Eye (tissue), 1 donor: ENCODE results near the gene CNOT2.
"Not testable (repeated sequence)": the region's sequence is repeated elsewhere in the genome, so short reads cannot be mapped to it uniquely, and the experiment has no call there.

Experiments used
- DNase-seq: peaks from one replicate; pipeline ENCODE4 v3.0.0-alpha.2; 2015

CNOT2 gene

DNA sequence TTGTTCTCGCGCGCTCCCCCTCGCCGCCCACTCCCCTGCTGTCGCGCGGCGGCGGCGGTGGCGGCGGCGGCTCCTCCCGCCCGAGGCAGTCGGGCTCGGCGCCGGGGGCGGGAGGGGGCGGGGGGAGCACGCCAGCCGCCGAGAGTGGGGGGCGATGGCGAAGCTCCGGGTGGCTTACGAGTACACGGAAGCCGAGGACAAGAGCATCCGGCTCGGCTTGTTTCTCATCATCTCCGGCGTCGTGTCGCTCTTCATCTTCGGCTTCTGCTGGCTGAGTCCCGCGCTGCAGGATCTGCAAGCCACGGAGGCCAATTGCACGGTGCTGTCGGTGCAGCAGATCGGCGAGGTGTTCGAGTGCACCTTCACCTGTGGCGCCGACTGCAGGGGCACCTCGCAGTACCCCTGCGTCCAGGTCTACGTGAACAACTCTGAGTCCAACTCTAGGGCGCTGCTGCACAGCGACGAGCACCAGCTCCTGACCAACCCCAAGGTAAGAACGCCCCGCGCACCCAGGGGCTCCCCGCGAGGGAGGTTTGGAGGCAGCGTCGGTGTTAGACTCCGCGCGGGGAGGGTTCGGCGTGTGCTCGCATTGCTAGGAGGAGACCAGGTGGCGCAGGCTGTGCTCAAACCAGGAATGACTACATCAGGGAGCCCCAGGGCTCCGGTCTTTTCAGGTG is 123.5 kb downstream of the CNOT2 start:
- peak; percentile 84 for DNase-seq

- peak; percentile 81 for DNase-seq
These were observed 124.3 kb downstream of the CNOT2 start for GRCh38 chr12:70367258-70368141.

DNA sequence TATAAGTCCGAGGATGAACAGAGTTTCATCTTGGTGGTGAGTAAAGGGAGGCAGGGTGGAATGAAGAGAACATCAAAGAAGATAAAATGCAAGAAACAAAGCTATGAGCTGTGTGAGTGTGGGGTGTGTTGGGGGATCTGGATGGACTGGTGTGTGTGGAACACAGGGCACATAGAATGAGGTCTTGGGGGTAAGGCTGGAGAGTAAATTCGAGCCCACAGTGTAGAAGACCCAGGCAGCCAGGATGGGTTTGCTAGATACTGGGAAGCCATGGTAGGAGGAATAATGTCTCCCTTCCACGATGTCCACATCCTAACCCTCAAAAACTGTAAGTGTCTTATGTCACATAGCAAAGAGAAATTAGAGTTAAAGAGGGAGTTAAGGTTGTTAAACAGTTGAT is 129.6 kb downstream of the CNOT2 start:
- DNase-seq, result no peak

DNA sequence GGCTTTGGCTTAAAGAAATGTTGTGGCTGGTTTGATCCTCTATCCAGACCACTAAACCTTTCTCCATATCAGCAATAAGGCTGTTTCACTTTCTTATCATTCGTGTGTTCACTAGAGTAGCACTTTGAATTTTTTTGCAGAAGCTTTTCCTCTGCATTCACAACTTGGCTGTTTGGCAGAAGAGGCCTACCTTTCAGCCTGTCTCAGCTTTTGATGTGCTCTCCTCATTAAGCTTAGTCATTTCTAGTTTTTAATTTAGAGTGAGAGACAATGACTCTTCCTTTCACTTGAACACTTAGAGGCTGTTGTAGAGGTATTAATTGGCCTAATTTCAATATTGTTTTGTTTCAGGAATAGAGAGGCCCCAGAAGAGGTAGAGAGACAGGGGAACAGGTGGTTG is 136.6 kb downstream of the CNOT2 start:
- no peak for DNase-seq

GRCh38 chr12:70383484-70383883 is 140.3 kb downstream of the CNOT2 start:
- DNase-seq, result no peak

GRCh38 chr12:70383886-70384285 is 140.7 kb downstream of the CNOT2 start:
- DNase-seq, result no peak

- DNase-seq, result no peak
These were observed 143.5 kb downstream of the CNOT2 start for GRCh38 chr12:70386771-70387170.

DNA sequence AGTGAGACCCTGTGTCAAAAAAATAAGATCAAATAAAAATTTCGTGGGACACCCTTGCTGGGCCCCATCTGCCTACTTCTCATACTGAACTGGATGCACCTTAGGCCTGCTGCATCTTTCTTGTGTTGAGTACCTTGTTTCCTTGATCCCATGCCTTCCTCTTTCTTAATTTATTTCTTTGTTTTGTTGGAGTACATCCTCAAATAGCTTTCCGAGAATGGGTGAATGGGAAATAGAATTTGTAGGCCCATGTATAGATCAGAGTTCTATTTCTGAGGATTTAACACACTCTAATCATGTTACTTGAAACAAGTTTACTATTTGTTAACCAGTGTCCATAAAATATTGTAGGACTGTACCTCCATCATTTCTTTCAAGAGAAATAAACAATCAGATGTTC is 146.4 kb downstream of the CNOT2 start:
- no peak for DNase-seq

DNA sequence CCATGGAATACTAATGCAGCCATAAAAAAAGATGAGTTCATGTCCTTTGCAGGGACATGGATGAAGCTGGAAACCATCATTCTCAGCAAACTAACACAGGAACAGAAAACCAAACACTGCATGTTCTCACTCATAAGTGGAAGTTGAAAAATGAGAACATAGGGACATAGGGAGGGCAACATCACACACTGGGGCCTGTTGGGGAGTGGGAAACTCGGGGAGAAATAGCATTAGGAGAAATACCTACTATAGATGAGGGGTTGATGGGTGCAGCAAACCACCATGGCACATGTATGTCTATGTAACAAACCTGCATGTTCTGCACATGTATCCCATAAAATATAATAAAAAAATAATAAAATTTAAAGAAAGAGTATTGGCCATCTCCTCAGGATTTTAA is 149.4 kb downstream of the CNOT2 start:
- DNase-seq, result not testable (repeated sequence)

DNA sequence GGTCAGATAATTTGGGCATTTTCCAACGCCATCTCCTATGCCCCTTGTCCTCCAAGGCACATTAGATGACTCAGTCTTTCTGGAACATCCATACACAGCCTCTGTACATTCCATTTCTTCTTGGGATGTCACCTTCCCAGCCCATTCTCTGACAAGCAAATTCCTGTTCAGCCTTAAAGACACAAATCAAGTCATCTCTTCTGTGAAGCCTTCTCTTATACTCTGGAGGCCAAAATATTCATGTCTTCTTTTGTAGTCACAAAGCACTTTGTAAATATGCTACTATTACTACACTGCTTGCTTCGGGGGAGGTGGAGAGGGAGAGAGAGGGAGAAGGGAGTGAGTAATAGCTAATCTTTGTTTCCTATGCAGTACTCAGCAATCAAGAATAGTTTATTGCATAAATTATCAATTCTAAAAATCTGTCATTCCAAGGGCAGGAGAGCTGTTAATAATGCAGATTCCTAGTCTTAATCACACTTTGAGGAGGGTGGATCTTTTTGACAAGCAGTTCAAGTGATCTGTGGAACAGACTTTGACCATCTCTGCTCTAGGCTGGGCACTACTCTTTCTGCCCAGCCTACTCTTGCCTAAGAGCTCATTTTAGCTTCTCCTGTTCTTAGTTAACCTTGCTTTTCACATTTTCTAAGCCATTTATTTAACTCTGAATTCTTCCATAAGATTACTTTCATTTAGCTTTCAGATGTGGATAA is 150.7 kb downstream of the CNOT2 start:
- no peak for DNase-seq

GRCh38 chr12:70398002-70398401 is 154.8 kb downstream of the CNOT2 start:
- no peak for DNase-seq

DNA sequence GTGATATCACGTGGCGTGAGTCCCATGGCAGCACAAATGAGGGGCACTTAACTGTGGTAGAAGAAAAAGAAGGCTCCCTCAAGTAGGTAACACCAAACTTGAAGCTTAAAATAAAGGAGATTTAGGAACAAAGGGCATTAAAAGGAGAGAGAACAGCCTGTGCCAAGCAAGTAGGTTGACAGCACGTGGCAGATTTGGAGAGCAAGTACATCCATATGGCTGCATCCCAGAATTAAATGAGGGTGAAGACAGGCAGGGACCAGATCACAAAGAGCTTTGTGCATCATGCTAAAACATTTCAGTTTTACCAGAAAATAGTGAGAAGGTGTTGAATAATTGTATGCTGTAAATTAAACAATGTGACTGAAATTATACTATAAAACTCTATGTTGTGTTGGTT is 155.6 kb downstream of the CNOT2 start:
- DNase-seq, result no peak

GRCh38 chr12:70399311-70399710 is 156.1 kb downstream of the CNOT2 start:
- DNase-seq, result no peak

- DNase-seq, result no peak
These were observed 156.9 kb downstream of the CNOT2 start for GRCh38 chr12:70400124-70400523.

GRCh38 chr12:70402597-70402996 is 159.4 kb downstream of the CNOT2 start:
- DNase-seq, result no peak

GRCh38 chr12:70403826-70404225 is 160.6 kb downstream of the CNOT2 start:
- DNase-seq, result no peak
